Lung (tissue), 12 donors: ENCODE data around the gene PCBP3. TPM values are rescaled to one million over a fixed set of nuclear protein-coding genes. Genes with fewer than 3 reads are reported as not detected.
A peak's percentile ranks its signal among the peaks of the same experiment; 100 is the strongest.

Experiments
- ATAC-seq: fragments of 200-7000 bp; cut with Tn5 transposase; one replicate; pipeline ENCODE4 v1.9.1; 2020; ENCODE audit warnings: moderate number of reproducible peaks; ENCODE audit not compliant: insufficient read depth, low FRiP score
- DNase-seq, 3 donors: peaks; one replicate each; pipeline ENCODE4 v3.0.0-alpha.2; 2013 to 2017
- H3K27ac ChIP-seq, 2 donors: one replicate each; pipeline ENCODE4 v1.5.1; 2013; ENCODE audit warnings: mild to moderate bottlenecking in 2 of 2, moderate library complexity in 2 of 2, control low read depth in 1 of 2, inconsistent platforms in 1 of 2, low read depth in 1 of 2, low read length in 1 of 2
- H3K27me3 ChIP-seq, 3 donors: one replicate each; pipeline ENCODE4 v1.5.1; 2013; ENCODE audit warnings: low read length in 2 of 3; ENCODE audit not compliant: control insufficient read depth in 3 of 3, insufficient read depth in 3 of 3
- H3K36me3 ChIP-seq, 4 donors: one replicate each; pipeline ENCODE4 v1.5.1; 2013; ENCODE audit warnings: low read length in 4 of 4, mild to moderate bottlenecking in 1 of 4, moderate library complexity in 1 of 4; ENCODE audit not compliant: control insufficient read depth in 4 of 4, insufficient read depth in 4 of 4
- H3K4me1 ChIP-seq, 5 donors: one replicate each; pipeline ENCODE4 v1.5.1; 2013; ENCODE audit warnings: low read length in 5 of 5, mild to moderate bottlenecking in 2 of 5, moderate library complexity in 1 of 5; ENCODE audit not compliant: control insufficient read depth in 5 of 5, insufficient read depth in 5 of 5
- H3K4me3 ChIP-seq: one replicate; pipeline ENCODE4 v1.5.1; 2013; ENCODE audit warnings: mild to moderate bottlenecking, control low read depth, moderate library complexity
- H3K9ac ChIP-seq, 2 donors: one replicate each; pipeline ENCODE4 v1.5.1; 2013; ENCODE audit warnings: low read length in 2 of 2, control low read depth in 1 of 2; ENCODE audit not compliant: insufficient read depth in 1 of 2
- H3K9me3 ChIP-seq, 4 donors: one replicate each; pipeline ENCODE4 v1.5.1; 2013; ENCODE audit warnings: low read length in 3 of 4, mild to moderate bottlenecking in 1 of 4, moderate library complexity in 1 of 4; ENCODE audit not compliant: control insufficient read depth in 4 of 4, insufficient read depth in 3 of 4
- CTCF ChIP-seq: IDR thresholded peaks from 2 replicates; pipeline ENCODE4 v1.5.1; 2012; ENCODE audit warnings: mild to moderate bottlenecking; ENCODE audit errors: control extremely low read depth, extremely low read depth
- WGBS, 2 donors: extraction: QIAGEN DNeasy Blood & Tissue Kit; methylation state at CpG; one replicate each; pipeline ENCODE4 v1.1.7; 2013; 5-methylcytosine and 5-hydroxymethylcytosine counted together
- polyA plus RNA-seq, 2 donors: library from polyadenylated mRNA; stranded (reverse); fragments of 200-250 nt; gene quantifications; one replicate each; pipeline ENCODE4 v1.2.1, GENCODE V29; 2013
- total RNA-seq, 2 donors: library from RNA; depleted of rRNA in 1 of 2; stranded (reverse); fragments of >200 nt in 1 of 2; gene quantifications; one replicate each; pipeline ENCODE4 v1.2.1, GENCODE V29; 2014 to 2021
- donor health status: control.
- donor health status: control.
- donor health status: Bipolar disorder and iron deficiency.
- donor health status: healthy.
- donor health status: DM: yes; HTN: yes; CAD: no.

The PCBP3 gene
- total and polyA plus RNA-seq, 4 donors = 1.6 to 8.2 (median 3.1) TPM

GRCh38 chr21:45875881-45876280, 232.4 kb downstream of the PCBP3 start:
- Histone ChIP-seq H3K9ac (no peak overlapping the region), H3K27me3 (peaks cover 0 to 4% (median 2%) of the 10 kb centered on the region in 3 donors), H3K27ac (no peak overlapping the region), H3K4me3 (no peak overlapping the region), H3K4me1 (peaks cover 0 to 28% (median 3%) of the 10 kb centered on the region in 5 donors), H3K9me3 (no peaks in the 10 kb centered on the region), H3K36me3 (no peaks in the 10 kb centered on the region)
- DNase-seq (no peak), ATAC-seq (no peak)
- 91 to 92% methylated on average over 12 of the region's 12 CpGs for WGBS, 2 donors
- no peak for TF ChIP-seq CTCF

GRCh38 chr21:45876381-45877170, 233.1 kb downstream of the PCBP3 start:
- H3K9me3 ChIP-seq = no peaks in the 10 kb centered on the region
- 59 to 72% methylated on average over 28 of the region's 28 CpGs for WGBS, 2 donors
- no peak overlapping the region for H3K27ac ChIP-seq
- no peaks in the 10 kb centered on the region for H3K36me3 ChIP-seq
- TF ChIP-seq CTCF = no peak
- H3K4me1 ChIP-seq = peaks cover 0 to 28% (median 3%) of the 10 kb centered on the region in 5 donors
- DNase-seq (peak; percentile 57 to 74 (median 66)), ATAC-seq (no peak)
- H3K9ac ChIP-seq = no peak overlapping the region
- H3K4me3 ChIP-seq = no peak overlapping the region
- H3K27me3 ChIP-seq = peaks cover 0 to 4% (median under 1%) of the 10 kb centered on the region in 3 donors

GRCh38 chr21:45877171-45877438, 233.6 kb downstream of the PCBP3 start:
- H3K27ac ChIP-seq = no peak overlapping the region
- H3K9me3 ChIP-seq = no peaks in the 10 kb centered on the region
- H3K9ac ChIP-seq = no peak overlapping the region
- ATAC-seq = no peak
- peaks cover 0 to 4% (median 0%) of the 10 kb centered on the region in 3 donors for H3K27me3 ChIP-seq
- no peak for TF ChIP-seq CTCF
- 69 to 79% methylated on average over 6 of the region's 6 CpGs for WGBS, 2 donors
- H3K4me3 ChIP-seq = no peak overlapping the region
- DNase-seq = no peak
- peaks cover 0 to 28% (median 3%) of the 10 kb centered on the region in 5 donors for H3K4me1 ChIP-seq
- no peaks in the 10 kb centered on the region for H3K36me3 ChIP-seq
